ENCODE results near the gene PDILT. TPM values are rescaled to one million over a fixed set of nuclear protein-coding genes. Genes with fewer than 3 reads are reported as not detected.

The PDILT gene
- total RNA-seq, 1 experiment from 2014 or later: not detected

- BruUV-seq (replicated peaks): no TSS peak
- POLR2A ChIA-PET (ENCODE audit: unreplicated experiment): no interaction called here
- CTCF ChIA-PET: no interaction called here
These were observed 71.4 kb downstream of the PDILT start for GRCh38 chr16:20333120-20333519.

GRCh38 chr16:20332411-20332810 is 72.1 kb downstream of the PDILT start:
- no peaks in the 10 kb centered on the region for H3K36me3 ChIP-seq (ENCODE audit: low read depth)

More at GRCh38 chr16:20333120-20333519, 71.4 kb downstream of the PDILT start:
- no peaks in the 10 kb centered on the region for H3K9me2 ChIP-seq (ENCODE audit: insufficient read depth)
- no peak overlapping the region for H3K27ac ChIP-seq
- no peaks in the 10 kb centered on the region for H3K4me1 ChIP-seq (replicated peaks; ENCODE audit: insufficient read depth)
- H3K9me3 ChIP-seq (ENCODE audit: insufficient read depth, low read depth): no peaks in the 10 kb centered on the region
- H3K4me3 ChIP-seq: no peak overlapping the region
- H3K4me2 ChIP-seq: no peak overlapping the region
- no peak overlapping the region for H2AFZ ChIP-seq
- no peaks in the 10 kb centered on the region for H3K36me3 ChIP-seq (ENCODE audit: low read depth)
- H4K20me1 ChIP-seq (ENCODE audit: insufficient read depth): no peaks in the 10 kb centered on the region
- no peak for TF ChIP-seq CTCF (conservative IDR thresholded peaks at IDR 0.05)
- no peak for TF ChIP-seq EZH2 (IDR thresholded peaks at IDR 0.05; ENCODE audit: low read depth)
- intact Hi-C loops (cut with micrococcal nuclease; ENCODE audit: unreplicated experiment): no loop called here
- H3K79me2 ChIP-seq (ENCODE audit: low read depth): no peaks in the 10 kb centered on the region
- H3F3A ChIP-seq (ENCODE audit: insufficient read depth, low read depth): no peaks in the 10 kb centered on the region
- no peak for DNase-seq
- peaks cover 25% of the 10 kb centered on the region for H3K27me3 ChIP-seq (ENCODE audit: insufficient read depth, low read depth)

GRCh38 chr16:20331635-20332034 is 72.9 kb downstream of the PDILT start:
- TF ChIP-seq EZH2 (IDR thresholded peaks at IDR 0.05; ENCODE audit: low read depth) (no peak), CTCF (conservative IDR thresholded peaks at IDR 0.05) (no peak)
- H3K4me2 ChIP-seq: no peak overlapping the region
- H3K27me3 ChIP-seq (ENCODE audit: insufficient read depth, low read depth): peaks cover 12% of the 10 kb centered on the region; the same call in 1 of the 2 replicates
- ChIA-PET POLR2A (ENCODE audit: unreplicated experiment) (interaction anchor here (0.6 kb wide), 1 partner anchor 29 kb away, joined by 14 read pairs; no protein-coding TSS in a partner anchor), CTCF (no interaction called here)
- no TSS peak for BruUV-seq (replicated peaks)
- H3K79me2 ChIP-seq (ENCODE audit: low read depth): no peaks in the 10 kb centered on the region
- no peaks in the 10 kb centered on the region for H3F3A ChIP-seq (ENCODE audit: insufficient read depth, low read depth)
- no peaks in the 10 kb centered on the region for H3K4me1 ChIP-seq (replicated peaks; ENCODE audit: insufficient read depth)
- H3K27ac ChIP-seq: no peak overlapping the region
- H3K36me3 ChIP-seq (ENCODE audit: low read depth): no peaks in the 10 kb centered on the region
- no peak overlapping the region for H2AFZ ChIP-seq
- no peak for DNase-seq
- intact Hi-C loops (cut with micrococcal nuclease; ENCODE audit: unreplicated experiment): no loop called here
- no peaks in the 10 kb centered on the region for H3K9me3 ChIP-seq (ENCODE audit: insufficient read depth, low read depth)
- no peaks in the 10 kb centered on the region for H4K20me1 ChIP-seq (ENCODE audit: insufficient read depth)
- H3K9me2 ChIP-seq (ENCODE audit: insufficient read depth): no peaks in the 10 kb centered on the region
- no peak overlapping the region for H3K4me3 ChIP-seq

More at GRCh38 chr16:20332411-20332810, 72.1 kb downstream of the PDILT start:
- no TSS peak for BruUV-seq (replicated peaks)
- ChIA-PET CTCF (no interaction called here), POLR2A (ENCODE audit: unreplicated experiment) (no interaction called here)
- Histone ChIP-seq H3K27me3 (ENCODE audit: insufficient read depth, low read depth) (peaks cover 18% of the 10 kb centered on the region), H3K4me2 (no peak overlapping the region), H2AFZ (no peak overlapping the region), H3K4me3 (no peak overlapping the region), H3K79me2 (ENCODE audit: low read depth) (no peaks in the 10 kb centered on the region), H3K27ac (no peak overlapping the region), H3K9me3 (ENCODE audit: insufficient read depth, low read depth) (no peaks in the 10 kb centered on the region), H3F3A (ENCODE audit: insufficient read depth, low read depth) (no peaks in the 10 kb centered on the region), H3K4me1 (replicated peaks; ENCODE audit: insufficient read depth) (no peaks in the 10 kb centered on the region), H4K20me1 (ENCODE audit: insufficient read depth) (no peaks in the 10 kb centered on the region), H3K9me2 (ENCODE audit: insufficient read depth) (no peaks in the 10 kb centered on the region)
- DNase-seq: no peak
- intact Hi-C loops (cut with micrococcal nuclease; ENCODE audit: unreplicated experiment): no loop called here
- TF ChIP-seq CTCF (conservative IDR thresholded peaks at IDR 0.05) (no peak), EZH2 (IDR thresholded peaks at IDR 0.05; ENCODE audit: low read depth) (no peak)
